HEK293 (cell line): ENCODE measurements around the gene LAMA5.

Experiments
- REST ChIP-seq: fragments of 450-650 bp; formaldehyde crosslinking; IDR thresholded peaks from 2 replicates; pipeline ENCODE4 v1.5.1; 2016; ENCODE audit warnings: missing biosample characterization, missing genetic modification characterization
- TF ChIP-seq, protein P1 (sequence below): fragments of 450-650 bp; formaldehyde crosslinking; IDR thresholded peaks from 2 replicates; pipeline ENCODE4 v1.5.1; 2016; ENCODE audit warnings: missing biosample characterization, missing genetic modification characterization

- TF ChIP-seq REST (tag by site-specific recombination): no peak
- TF ChIP-seq, protein P1, sequence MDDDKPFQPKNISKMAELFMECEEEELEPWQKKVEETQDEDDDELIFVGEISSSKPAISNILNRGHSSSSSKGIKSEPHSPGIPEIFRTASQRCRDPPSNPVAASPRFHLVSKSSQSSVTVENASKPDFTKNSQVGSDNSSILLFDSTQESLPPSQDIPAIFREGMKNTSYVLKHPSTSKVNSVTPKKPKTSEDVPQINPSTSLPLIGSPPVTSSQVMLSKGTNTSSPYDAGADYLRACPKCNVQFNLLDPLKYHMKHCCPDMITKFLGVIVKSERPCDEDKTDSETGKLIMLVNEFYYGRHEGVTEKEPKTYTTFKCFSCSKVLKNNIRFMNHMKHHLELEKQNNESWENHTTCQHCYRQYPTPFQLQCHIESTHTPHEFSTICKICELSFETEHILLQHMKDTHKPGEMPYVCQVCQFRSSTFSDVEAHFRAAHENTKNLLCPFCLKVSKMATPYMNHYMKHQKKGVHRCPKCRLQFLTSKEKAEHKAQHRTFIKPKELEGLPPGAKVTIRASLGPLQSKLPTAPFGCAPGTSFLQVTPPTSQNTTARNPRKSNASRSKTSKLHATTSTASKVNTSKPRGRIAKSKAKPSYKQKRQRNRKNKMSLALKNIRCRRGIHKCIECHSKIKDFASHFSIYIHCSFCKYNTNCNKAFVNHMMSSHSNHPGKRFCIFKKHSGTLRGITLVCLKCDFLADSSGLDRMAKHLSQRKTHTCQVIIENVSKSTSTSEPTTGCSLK: no peak
These were observed 44.5 kb downstream of the LAMA5 start for GRCh38 chr20:62322492-62323041.
